Measurements from ENCODE around the gene ZNF275. TPM values are rescaled to one million over a fixed set of nuclear protein-coding genes. Genes with fewer than 3 reads are reported as not detected.

Gene ZNF275
- total RNA-seq, 2 experiments from 2014 or later = 19.6 to 20.2 TPM

DNA sequence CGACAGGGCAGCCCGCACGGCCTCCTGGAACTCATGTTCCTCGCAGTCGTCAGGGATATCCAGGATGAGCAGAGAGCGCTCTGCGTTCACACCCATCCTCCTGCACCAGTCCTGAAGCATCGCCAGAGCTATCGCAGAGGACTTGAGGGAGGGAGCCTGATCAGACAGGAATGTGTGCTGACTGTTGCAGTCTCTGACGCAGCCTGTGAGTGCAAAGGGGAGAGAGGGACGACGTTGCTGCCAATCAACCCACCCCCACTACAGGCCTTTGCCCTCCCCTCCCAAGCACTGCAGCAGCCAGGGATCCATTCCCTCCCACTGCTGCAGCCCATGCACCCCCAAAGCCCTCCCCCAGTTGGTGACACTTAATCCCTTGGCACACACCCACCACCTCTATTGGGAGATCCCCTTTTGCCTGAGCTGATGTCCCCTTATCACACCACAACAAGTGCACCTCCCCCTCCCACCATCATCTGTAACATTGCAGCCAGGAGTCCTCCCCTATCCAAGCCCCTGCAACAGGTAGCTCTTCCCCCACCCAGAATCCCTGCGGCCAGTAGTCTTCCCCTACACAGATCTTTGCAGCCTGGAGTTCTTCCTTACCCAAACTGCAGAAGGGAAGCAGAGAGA lies 13.3 kb upstream of the ZNF275 start:
- no TSS peak for BruUV-seq (replicated peaks)
- intact Hi-C loops (cut with micrococcal nuclease; ENCODE audit: unreplicated experiment) = no loop called here
- H3K79me2 ChIP-seq (ENCODE audit: insufficient read depth, low read depth, low read length) = no peaks in the 10 kb centered on the region
- TF ChIP-seq, protein P1, sequence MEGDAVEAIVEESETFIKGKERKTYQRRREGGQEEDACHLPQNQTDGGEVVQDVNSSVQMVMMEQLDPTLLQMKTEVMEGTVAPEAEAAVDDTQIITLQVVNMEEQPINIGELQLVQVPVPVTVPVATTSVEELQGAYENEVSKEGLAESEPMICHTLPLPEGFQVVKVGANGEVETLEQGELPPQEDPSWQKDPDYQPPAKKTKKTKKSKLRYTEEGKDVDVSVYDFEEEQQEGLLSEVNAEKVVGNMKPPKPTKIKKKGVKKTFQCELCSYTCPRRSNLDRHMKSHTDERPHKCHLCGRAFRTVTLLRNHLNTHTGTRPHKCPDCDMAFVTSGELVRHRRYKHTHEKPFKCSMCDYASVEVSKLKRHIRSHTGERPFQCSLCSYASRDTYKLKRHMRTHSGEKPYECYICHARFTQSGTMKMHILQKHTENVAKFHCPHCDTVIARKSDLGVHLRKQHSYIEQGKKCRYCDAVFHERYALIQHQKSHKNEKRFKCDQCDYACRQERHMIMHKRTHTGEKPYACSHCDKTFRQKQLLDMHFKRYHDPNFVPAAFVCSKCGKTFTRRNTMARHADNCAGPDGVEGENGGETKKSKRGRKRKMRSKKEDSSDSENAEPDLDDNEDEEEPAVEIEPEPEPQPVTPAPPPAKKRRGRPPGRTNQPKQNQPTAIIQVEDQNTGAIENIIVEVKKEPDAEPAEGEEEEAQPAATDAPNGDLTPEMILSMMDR (conservative IDR thresholded peaks at IDR 0.05; ENCODE audit: low read length) = no peak
- TF ChIP-seq EZH2phosphoT487 (IDR thresholded peaks at IDR 0.05; ENCODE audit: borderline replicate concordance, low read depth, low read length) = no peak
- POLR2A ChIA-PET = no interaction called here
- no peaks in the 10 kb centered on the region for H3K9me3 ChIP-seq (ENCODE audit: low read length)
- no peaks in the 10 kb centered on the region for H3K4me1 ChIP-seq (ENCODE audit: insufficient read depth, low read length, poor library complexity, severe bottlenecking)
- H2AFZ ChIP-seq (ENCODE audit: low read length) = no peak overlapping the region
- no peak overlapping the region for H3K4me3 ChIP-seq (ENCODE audit: low read depth, low read length, poor library complexity, severe bottlenecking)
- H3K27ac ChIP-seq (ENCODE audit: low read depth, low read length, poor library complexity, severe bottlenecking) = no peak overlapping the region
- no peak overlapping the region for H3K4me2 ChIP-seq (ENCODE audit: low read length)
- DNase-seq (ENCODE audit: low spot score) = no peak
- H3K36me3 ChIP-seq (ENCODE audit: insufficient read depth, low read length) = no peaks in the 10 kb centered on the region
- CTCF ChIA-PET (ENCODE audit: unreplicated experiment) = no interaction called here
- H3K9me2 ChIP-seq (ENCODE audit: insufficient read depth, low read length) = no peaks in the 10 kb centered on the region
- H4K20me1 ChIP-seq (ENCODE audit: insufficient read depth, low read length) = no peaks in the 10 kb centered on the region

- Histone ChIP-seq H3K9me3 (ENCODE audit: low read length) (no peaks in the 10 kb centered on the region), H3K79me2 (ENCODE audit: insufficient read depth, low read depth, low read length) (no peaks in the 10 kb centered on the region), H3K9me2 (ENCODE audit: insufficient read depth, low read length) (no peaks in the 10 kb centered on the region), H3K36me3 (ENCODE audit: insufficient read depth, low read length) (no peaks in the 10 kb centered on the region), H3K4me1 (ENCODE audit: insufficient read depth, low read length, poor library complexity, severe bottlenecking) (no peaks in the 10 kb centered on the region), H3K4me2 (ENCODE audit: low read length) (no peak within 1 kb of the TSS), H3K27ac (ENCODE audit: low read depth, low read length, poor library complexity, severe bottlenecking) (no peak within 1 kb of the TSS), H4K20me1 (ENCODE audit: insufficient read depth, low read length) (no peaks in the 10 kb centered on the region), H3K4me3 (ENCODE audit: low read depth, low read length, poor library complexity, severe bottlenecking) (no peak within 1 kb of the TSS), H2AFZ (ENCODE audit: low read length) (no peak within 1 kb of the TSS)
- TF ChIP-seq, protein P1 (conservative IDR thresholded peaks at IDR 0.05; ENCODE audit: low read length) = no peak
- TF ChIP-seq EZH2phosphoT487 (IDR thresholded peaks at IDR 0.05; ENCODE audit: borderline replicate concordance, low read depth, low read length) = no peak
- ChIA-PET CTCF (ENCODE audit: unreplicated experiment) (no interaction called here), POLR2A (no interaction called here)
- intact Hi-C loops (cut with micrococcal nuclease; ENCODE audit: unreplicated experiment) = no loop called here
- no TSS peak for BruUV-seq (replicated peaks)
- DNase-seq (ENCODE audit: low spot score) = no peak
Measured at GRCh38 chrX:153321381-153322124, 12.4 kb upstream of the ZNF275 start, which contains the start of gene PNMA6F. TSS of gene PNMA6F (minus strand) at chrX:153321767. CDS start at chrX:153320674, 1,093 bp downstream.

- no peaks in the 10 kb centered on the region for H4K20me1 ChIP-seq (ENCODE audit: insufficient read depth, low read length)
- no peaks in the 10 kb centered on the region for H3K4me1 ChIP-seq (ENCODE audit: insufficient read depth, low read length, poor library complexity, severe bottlenecking)
- no peak for DNase-seq (ENCODE audit: low spot score)
- TF ChIP-seq EZH2phosphoT487 (IDR thresholded peaks at IDR 0.05; ENCODE audit: borderline replicate concordance, low read depth, low read length) = no peak
- TF ChIP-seq, protein P1 (conservative IDR thresholded peaks at IDR 0.05; ENCODE audit: low read length) = no peak
- H3K79me2 ChIP-seq (ENCODE audit: insufficient read depth, low read depth, low read length) = no peaks in the 10 kb centered on the region
- no peaks in the 10 kb centered on the region for H3K9me3 ChIP-seq (ENCODE audit: low read length)
- H3K9me2 ChIP-seq (ENCODE audit: insufficient read depth, low read length) = no peaks in the 10 kb centered on the region
- intact Hi-C loops (cut with micrococcal nuclease; ENCODE audit: unreplicated experiment) = no loop called here
- H3K36me3 ChIP-seq (ENCODE audit: insufficient read depth, low read length) = no peaks in the 10 kb centered on the region
- H2AFZ ChIP-seq (ENCODE audit: low read length) = no peak overlapping the region
- BruUV-seq (replicated peaks) = no TSS peak
- no peak overlapping the region for H3K4me2 ChIP-seq (ENCODE audit: low read length)
- POLR2A ChIA-PET = no interaction called here
- H3K27ac ChIP-seq (ENCODE audit: low read depth, low read length, poor library complexity, severe bottlenecking) = no peak overlapping the region
- H3K4me3 ChIP-seq (ENCODE audit: low read depth, low read length, poor library complexity, severe bottlenecking) = no peak overlapping the region
- CTCF ChIA-PET (ENCODE audit: unreplicated experiment) = no interaction called here
Measured at GRCh38 chrX:153327561-153327960, 6.4 kb upstream of the ZNF275 start.
